CD4-positive, alpha-beta T cell treated with Interleukin-6 at 100 ng/mL for 8 hours (primary cell): ENCODE data around the gene SLC11A2.
"Not testable (repeated sequence)": the region's sequence is repeated elsewhere in the genome, so short reads cannot be mapped to it uniquely, and the experiment has no call there.

Source experiments
- DNase-seq: peaks from one replicate; pipeline ENCODE4 v3.0.0-alpha.2; 2020; ENCODE audit warnings: mixed read lengths, low spot score

Gene SLC11A2

DNA sequence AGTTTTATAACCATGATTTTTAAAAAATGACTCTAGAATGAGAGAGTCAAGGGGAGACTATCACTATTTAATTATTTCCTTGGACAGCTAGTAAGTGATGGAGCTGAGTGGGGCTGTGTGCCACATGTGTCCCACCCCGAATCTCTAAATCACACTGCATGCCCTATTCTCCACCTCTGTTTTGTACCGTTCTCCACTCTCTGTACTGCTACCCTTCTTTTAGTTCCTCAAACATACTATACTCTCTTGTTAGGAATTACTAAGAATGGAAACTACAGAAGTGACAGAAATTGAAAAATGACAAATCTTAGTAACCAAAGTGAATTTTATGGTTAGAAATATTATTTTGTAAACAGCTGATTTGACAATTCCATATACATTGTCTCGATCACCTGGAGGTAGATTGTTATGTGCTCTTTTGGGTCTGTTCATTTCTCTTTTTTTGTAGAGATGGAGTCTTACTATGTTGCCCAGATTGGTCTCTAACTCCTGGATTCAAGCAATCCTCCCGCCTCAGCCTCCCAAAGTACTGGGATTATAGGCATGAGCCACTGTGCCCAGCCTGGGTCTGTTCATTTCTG is 35.9 kb downstream of the SLC11A2 start:
- no peak for DNase-seq

DNA sequence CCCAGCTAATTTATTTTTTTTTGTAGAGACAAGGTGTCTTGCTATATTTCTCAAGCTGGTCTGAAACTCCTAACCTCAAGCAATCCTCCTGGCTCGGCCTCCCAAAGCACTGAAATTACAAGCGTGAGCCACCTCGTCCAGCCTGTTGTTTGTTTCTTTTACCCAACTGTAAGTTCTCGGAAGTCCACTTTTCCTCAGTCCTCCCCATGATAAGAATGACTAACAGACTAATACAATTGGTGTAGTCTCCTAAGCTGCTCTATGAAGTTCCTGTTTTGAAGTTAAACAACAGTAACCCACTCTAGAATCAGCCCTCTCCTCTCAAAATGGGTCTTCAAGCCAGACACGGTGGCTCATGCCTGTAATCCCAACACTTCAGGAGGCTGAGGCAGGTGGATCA is 37.3 kb downstream of the SLC11A2 start:
- DNase-seq: no peak

- no peak for DNase-seq
Measured at GRCh38 chr12:50988051-50988450, 38.1 kb downstream of the SLC11A2 start.

DNA sequence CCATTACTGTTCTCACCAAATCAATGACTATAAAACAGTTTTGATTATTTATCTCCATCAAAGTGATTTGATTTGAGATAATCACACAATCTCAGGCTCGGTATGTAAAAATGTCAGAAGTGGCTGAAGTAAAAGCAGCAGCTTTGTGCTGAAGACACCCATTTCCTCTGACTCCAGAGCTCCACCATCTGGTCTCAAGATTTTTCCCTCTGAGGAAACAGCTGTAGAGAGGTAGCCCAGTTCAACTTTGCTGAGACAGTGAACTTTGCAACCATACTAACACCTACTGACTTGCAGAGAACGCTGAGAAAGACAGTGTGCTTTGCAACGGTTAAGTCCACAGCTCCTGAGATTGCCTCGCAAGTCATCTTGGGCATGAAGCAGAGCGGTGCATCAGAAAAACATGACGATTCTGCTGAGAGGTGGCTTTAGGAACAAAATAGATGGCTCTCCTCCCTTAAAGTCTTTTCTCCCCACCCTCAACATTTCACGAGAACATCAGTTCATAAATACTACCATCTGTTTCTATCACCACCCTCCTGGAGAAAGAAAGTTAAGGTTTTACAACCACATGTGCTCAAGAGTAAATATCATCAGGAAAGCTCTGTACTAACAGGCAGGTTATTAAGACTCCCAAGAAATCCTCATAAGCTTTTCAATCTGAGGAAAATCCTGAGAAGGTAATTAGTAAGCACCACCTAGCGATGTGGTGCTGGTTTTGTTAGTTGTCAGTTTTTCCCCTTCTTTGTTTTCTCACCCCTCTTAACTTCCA is 39.0 kb downstream of the SLC11A2 start:
- peak; percentile 22 for DNase-seq

- DNase-seq: no peak
Measured at GRCh38 chr12:50985322-50985721, 40.9 kb downstream of the SLC11A2 start.

DNA sequence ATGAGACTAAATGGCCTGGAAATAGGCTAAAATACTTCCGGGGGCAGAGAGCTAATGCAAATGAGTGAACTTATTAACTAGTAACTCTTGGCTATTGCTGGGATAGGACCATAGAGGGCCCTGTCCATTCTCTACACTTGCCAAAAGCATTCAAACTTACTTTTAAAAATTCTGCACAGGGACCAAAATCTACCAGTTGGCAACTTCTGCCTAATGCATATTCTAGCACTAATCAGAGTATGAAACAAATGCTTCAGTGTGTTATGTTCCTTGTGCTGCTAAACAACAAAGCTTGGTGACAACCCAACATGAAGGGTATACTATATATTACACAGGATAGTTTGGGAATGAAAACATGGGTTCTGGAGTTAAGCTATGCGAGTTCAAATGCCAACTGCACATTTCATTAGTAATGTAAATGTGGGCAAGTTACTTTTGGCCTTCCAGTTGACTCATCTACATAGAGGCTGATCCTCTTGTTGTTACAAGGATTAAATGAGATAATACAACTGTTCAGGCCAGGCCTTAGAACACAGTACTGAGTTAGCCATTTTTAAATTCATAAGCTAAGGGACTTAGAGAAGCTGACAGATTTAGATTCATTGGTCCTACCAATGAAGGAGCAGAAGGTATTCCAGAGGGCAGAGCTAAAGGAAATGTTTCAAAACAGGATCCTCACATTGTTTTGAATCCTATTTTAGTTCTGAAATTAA is 41.4 kb downstream of the SLC11A2 start:
- no peak for DNase-seq

- no peak for DNase-seq
Measured at GRCh38 chr12:50981319-50982239, 44.6 kb downstream of the SLC11A2 start.

- no peak for DNase-seq
Measured at GRCh38 chr12:50980545-50980944, 45.6 kb downstream of the SLC11A2 start.

DNA sequence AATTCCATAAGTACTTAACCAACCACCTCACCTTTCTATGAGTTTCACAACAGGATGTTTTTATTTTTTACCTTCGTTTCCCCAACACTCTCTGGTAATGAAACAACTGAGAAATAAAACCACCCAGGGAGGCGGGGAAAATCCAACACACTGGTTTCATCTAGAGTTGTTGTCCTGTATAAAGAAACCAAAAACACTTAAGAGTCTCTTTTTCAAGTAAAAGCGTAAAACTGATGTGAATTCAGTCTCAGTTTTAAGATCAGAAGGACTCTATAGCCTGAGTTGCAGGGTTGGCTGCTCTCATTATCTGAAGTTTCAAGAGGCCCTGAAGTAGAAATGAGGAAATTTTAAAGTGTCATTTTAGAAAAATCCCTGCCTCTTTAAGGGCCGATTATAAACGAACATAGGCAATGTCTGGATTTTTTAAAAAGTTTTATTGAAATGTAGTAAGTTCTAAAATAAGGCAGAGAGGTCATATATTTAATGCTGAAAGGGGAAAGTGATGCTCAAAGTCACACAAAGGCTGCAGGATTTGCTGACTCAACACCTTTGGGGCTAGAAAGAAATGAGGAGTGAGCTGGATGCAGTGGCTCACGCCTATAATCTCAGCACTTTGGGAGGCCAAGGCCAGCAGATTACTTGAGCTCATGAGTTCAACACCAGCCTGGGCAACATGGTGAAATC is 46.7 kb downstream of the SLC11A2 start:
- DNase-seq: no peak

GRCh38 chr12:50971946-50972345 is 54.2 kb downstream of the SLC11A2 start:
- DNase-seq: no peak

DNA sequence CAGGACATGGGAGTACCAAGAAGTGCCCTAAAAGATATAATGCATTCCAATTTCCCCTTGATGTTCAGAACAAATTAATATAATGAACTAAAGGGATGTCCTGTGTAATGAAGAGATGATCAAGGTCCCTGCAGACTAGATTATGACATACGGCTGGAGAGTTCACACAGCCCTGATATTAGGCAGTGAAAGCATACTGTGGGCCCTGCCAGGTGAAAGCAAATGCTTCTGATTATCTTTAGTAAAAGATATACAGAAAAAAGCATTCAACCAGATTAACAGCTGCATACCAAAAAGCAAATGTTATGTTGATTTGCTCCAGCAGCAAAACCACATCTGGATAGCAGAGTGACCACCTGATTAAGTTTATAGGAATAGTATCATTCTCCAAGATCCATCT is 61.8 kb downstream of the SLC11A2 start:
- no peak for DNase-seq

DNA sequence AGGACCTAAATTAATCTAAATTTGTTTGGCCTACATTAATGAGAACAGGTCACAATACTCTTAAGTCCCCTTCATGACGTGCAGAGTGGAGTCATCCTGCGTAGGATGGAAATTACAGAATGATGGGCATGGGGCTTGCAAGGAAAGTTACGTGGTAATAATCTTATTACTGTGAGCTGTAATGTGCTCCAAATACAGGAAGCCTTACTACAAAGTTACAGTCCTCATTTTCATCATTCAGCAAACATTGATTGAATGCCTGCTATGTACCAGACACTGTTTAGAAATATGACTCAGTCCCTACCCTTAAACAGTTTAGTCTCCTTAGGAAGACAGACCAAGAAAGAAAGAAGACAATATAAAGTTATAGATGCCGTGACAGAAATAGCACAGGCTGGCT is 64.5 kb downstream of the SLC11A2 start:
- DNase-seq: no peak

GRCh38 chr12:50960130-50960529 is 66.1 kb downstream of the SLC11A2 start:
- DNase-seq: no peak

GRCh38 chr12:50955697-50956096 is 70.5 kb downstream of the SLC11A2 start:
- no peak for DNase-seq

GRCh38 chr12:50955288-50955687 is 70.9 kb downstream of the SLC11A2 start:
- DNase-seq: no peak

DNA sequence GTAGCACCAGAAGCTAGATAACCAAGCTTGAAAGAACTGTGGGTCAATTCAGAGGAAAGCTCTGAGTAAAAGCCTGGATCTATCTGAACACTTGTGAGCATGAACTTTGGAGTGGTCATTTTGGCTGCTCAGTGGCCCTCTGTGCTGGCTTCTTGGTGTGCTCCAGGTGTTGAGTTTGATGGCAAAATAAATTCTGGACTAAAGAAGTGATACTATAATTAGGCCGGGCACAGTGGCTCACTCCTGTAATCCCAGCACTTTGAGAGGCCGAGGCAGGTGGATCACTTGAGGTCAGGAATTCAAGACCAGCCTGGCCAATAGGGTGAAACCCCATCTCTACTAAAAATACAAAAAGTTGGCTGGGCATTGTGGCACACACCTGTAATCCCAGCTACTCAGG is 71.4 kb downstream of the SLC11A2 start:
- not testable (repeated sequence) for DNase-seq

- no peak for DNase-seq
Measured at GRCh38 chr12:50953047-50953446, 73.1 kb downstream of the SLC11A2 start.

- DNase-seq: no peak
Measured at GRCh38 chr12:50952510-50952909, 73.7 kb downstream of the SLC11A2 start, which contains the start of gene HIGD1C. HIGD1C (plus strand) TSS chr12:50952544; CDS start chr12:50953999, 1,455 bp downstream.

- no peak for DNase-seq
Measured at GRCh38 chr12:50951112-50951511, 75.1 kb downstream of the SLC11A2 start.

GRCh38 chr12:50949801-50950302 is 76.3 kb downstream of the SLC11A2 start:
- no peak for DNase-seq

DNA sequence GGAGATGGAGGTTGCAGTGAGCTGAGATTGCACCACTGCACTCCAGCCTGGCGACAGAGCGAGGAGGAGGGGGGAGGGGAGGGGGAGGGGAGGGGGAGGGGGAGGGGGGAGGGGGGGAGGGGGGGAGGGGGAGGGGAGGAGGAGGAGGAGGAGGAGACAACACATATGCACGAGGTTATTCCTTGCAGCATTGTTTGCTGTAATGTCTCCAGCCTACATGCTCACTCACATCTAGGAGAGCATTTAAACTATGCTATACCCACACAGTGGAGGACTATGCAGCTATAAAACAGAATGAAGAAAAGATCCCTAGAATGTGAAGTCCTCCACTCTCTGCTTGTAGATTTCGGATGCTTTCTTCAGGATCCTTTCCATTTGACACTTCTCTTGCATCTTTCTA is 77.4 kb downstream of the SLC11A2 start:
- no peak for DNase-seq
